Thyroid gland (tissue), 4 donors: ENCODE data around the gene ACACA.

Source experiments
- POLR2A ChIP-seq, 2 donors: fragments of 450-650 bp; IDR thresholded peaks; one replicate each; pipeline ENCODE4 v1.6.1; 2017; ENCODE audit warnings: antibody characterized with exemption in 2 of 2, mild to moderate bottlenecking in 2 of 2, moderate library complexity in 1 of 2
- TF ChIP-seq, protein P1 (sequence below), 6 experiments: fragments of 200-600 bp in 3 of 6; fragments of 450-650 bp in 3 of 6; sonication (generic) in 3 of 6; IDR thresholded peaks; one replicate each; pipeline ENCODE4 v1.5.1; 2016 to 2019; ENCODE audit warnings: antibody characterized with exemption in 6 of 6, mild to moderate bottlenecking in 2 of 6, inconsistent platforms in 1 of 6, moderate library complexity in 1 of 6

GRCh38 chr17:37293770-37294169 is 112.9 kb downstream of the ACACA start:
- TF ChIP-seq, protein P1, sequence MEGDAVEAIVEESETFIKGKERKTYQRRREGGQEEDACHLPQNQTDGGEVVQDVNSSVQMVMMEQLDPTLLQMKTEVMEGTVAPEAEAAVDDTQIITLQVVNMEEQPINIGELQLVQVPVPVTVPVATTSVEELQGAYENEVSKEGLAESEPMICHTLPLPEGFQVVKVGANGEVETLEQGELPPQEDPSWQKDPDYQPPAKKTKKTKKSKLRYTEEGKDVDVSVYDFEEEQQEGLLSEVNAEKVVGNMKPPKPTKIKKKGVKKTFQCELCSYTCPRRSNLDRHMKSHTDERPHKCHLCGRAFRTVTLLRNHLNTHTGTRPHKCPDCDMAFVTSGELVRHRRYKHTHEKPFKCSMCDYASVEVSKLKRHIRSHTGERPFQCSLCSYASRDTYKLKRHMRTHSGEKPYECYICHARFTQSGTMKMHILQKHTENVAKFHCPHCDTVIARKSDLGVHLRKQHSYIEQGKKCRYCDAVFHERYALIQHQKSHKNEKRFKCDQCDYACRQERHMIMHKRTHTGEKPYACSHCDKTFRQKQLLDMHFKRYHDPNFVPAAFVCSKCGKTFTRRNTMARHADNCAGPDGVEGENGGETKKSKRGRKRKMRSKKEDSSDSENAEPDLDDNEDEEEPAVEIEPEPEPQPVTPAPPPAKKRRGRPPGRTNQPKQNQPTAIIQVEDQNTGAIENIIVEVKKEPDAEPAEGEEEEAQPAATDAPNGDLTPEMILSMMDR (IDR thresholded peaks at IDR 0.05) = no peak
- TF ChIP-seq POLR2A (IDR thresholded peaks at IDR 0.05) = no peak
